ENCODE results near the gene NR2C2. TPM values are rescaled to one million over a fixed set of nuclear protein-coding genes. Genes with fewer than 3 reads are reported as not detected.

Gene NR2C2
- total and polyA plus RNA-seq, 9 of the 15 experiments (the other 6 are each of a cell fraction or from before 2014, with no cell fraction given), result 6.1 to 33.0 (median 14.6) TPM

- FAIRE-seq (no peak), ATAC-seq (no peak), DNase-seq (ENCODE audit: extremely low read depth in 1 of 4, low spot score in 3 of 4) (no peak)
- H3K27ac ChIP-seq (ENCODE audit: extremely low read depth, low read depth, low read length), result no peak overlapping the region
- H3K4me2 ChIP-seq (ENCODE audit: insufficient read depth, low read length), result no peak overlapping the region
- H3K4me3 ChIP-seq, result no peak overlapping the region
- intact Hi-C loops (cut with micrococcal nuclease), result loop anchor here (5.0 to 10.0 kb wide), 4 partner anchors 282 to 1026 kb away; partner anchors contain the start of gene CAPN7
- POLR2A ChIA-PET, result interaction anchor here (1.6 kb wide), 1 partner anchor 11 kb away, joined by 4 read pairs; no protein-coding TSS in a partner anchor
- in situ Hi-C loops (cut with MboI), result loop anchor here (5.0 to 25.0 kb wide), 3 partner anchors 126 to 1261 kb away; no protein-coding TSS in a partner anchor
- H4K20me1 ChIP-seq (replicated peaks; ENCODE audit: control insufficient read depth, insufficient read depth, low read length), result peaks cover 9% of the 10 kb centered on the region; the same call in 1 of the 2 replicates
- CTCF ChIA-PET (ENCODE audit: low intra/inter-chr PET ratio), result interaction anchor here (0.8 kb wide), 1 partner anchor 289 kb away, joined by 3 read pairs; no protein-coding TSS in a partner anchor
- H3K9ac ChIP-seq (ENCODE audit: insufficient read depth in 1 of 2, low read depth in 2 of 2, low read length in 2 of 2), result no peak overlapping the region
- H2AFZ ChIP-seq (ENCODE audit: low read depth, low read length), result no peak overlapping the region
- peaks cover 0 to 3% of the 10 kb centered on the region in 2 experiments; a peak in 2 of 5 replicates for H3K4me1 ChIP-seq (replicated peaks in 1 of 2; ENCODE audit: control insufficient read depth in 2 of 2, insufficient read depth in 2 of 2, low read length in 2 of 2)
- 55% methylated on average over 12 of the region's 13 CpGs for WGBS (ENCODE audit: insufficient coverage, low coverage, missing lambda C conversion rate)
- BruUV-seq (replicated peaks), result no TSS peak
- no peaks in the 10 kb centered on the region for H3K36me3 ChIP-seq (ENCODE audit: control insufficient read depth, insufficient read depth, low read length)
- H3K27me3 ChIP-seq (ENCODE audit: control insufficient read depth in 2 of 2, insufficient read depth in 2 of 2, low read length in 2 of 2), result peaks cover 36 to 51% of the 10 kb centered on the region in 2 experiments
- no peaks in the 10 kb centered on the region for H3K9me1 ChIP-seq (ENCODE audit: control insufficient read depth, insufficient read depth, low read length)
- no peaks in the 10 kb centered on the region for H3K9me3 ChIP-seq (replicated peaks; ENCODE audit: control insufficient read depth, insufficient read depth, low read depth, low read length)
- H3K79me2 ChIP-seq (ENCODE audit: control insufficient read depth, insufficient read depth, low read length), result no peaks in the 10 kb centered on the region
- TF ChIP-seq RB1 (IDR thresholded peaks at IDR 0.05; ENCODE audit: low read depth), result no peak
- TF ChIP-seq HLTF (IDR thresholded peaks at IDR 0.05), result no peak
- TF ChIP-seq GTF2B (IDR thresholded peaks at IDR 0.05; ENCODE audit: extremely low read depth, insufficient read length), result no peak
- TF ChIP-seq PRPF4 (IDR thresholded peaks at IDR 0.05; ENCODE audit: insufficient read depth, low read depth, low read length, poor library complexity, severe bottlenecking), result no peak
- no peak for TF ChIP-seq MAFG (tag; conservative IDR thresholded peaks at IDR 0.05)
- TF ChIP-seq BRD9 (IDR thresholded peaks at IDR 0.05; ENCODE audit: low read depth, partially characterized antibody), result no peak
- no peak for TF ChIP-seq HCFC1 (IDR thresholded peaks at IDR 0.05; ENCODE audit: low read depth, low read length)
- TF ChIP-seq PRDM10 (IDR thresholded peaks at IDR 0.05; ENCODE audit: partially characterized antibody), result no peak
- TF ChIP-seq TAF7 (tag; IDR thresholded peaks at IDR 0.05), result no peak
- TF ChIP-seq ZNF407 (IDR thresholded peaks at IDR 0.05; ENCODE audit: low read depth), result no peak
These were observed 24.5 kb upstream of the NR2C2 start for GRCh38 chr3:14922863-14923262.
